Lower leg skin (tissue), 4 donors: ENCODE results near the gene PARP15. TPM values are rescaled to one million over a fixed set of nuclear protein-coding genes. Genes with fewer than 3 reads are reported as not detected.
A peak's percentile ranks its signal among the peaks of the same experiment; 100 is the strongest.
"Not testable (repeated sequence)": the region's sequence is repeated elsewhere in the genome, so short reads cannot be mapped to it uniquely, and the experiment has no call there.

Experiments used
- DNase-seq, 2 donors: peaks; one replicate each; pipeline ENCODE4 v3.0.0-alpha.2; 2019; ENCODE audit warnings: low spot score in 2 of 2
- H3K4me3 ChIP-seq: fragments of 200-600 bp; sonication (generic); 2 replicates; pipeline ENCODE4 v1.5.1; 2017; ENCODE audit warnings: mild to moderate bottlenecking, low read depth; ENCODE audit not compliant: poor library complexity, severe bottlenecking
- POLR2A ChIP-seq, 2 donors: fragments of 450-650 bp; IDR thresholded peaks; one replicate each; pipeline ENCODE4 v1.6.1; 2016 to 2017; ENCODE audit warnings: antibody characterized with exemption in 2 of 2, mild to moderate bottlenecking in 1 of 2, moderate library complexity in 1 of 2
- WGBS, 2 donors: methylation state at CpG; one replicate each; pipeline ENCODE4 v1.1.5; 2018; 5-methylcytosine and 5-hydroxymethylcytosine counted together
- intact Hi-C: fragments of 100-400 bp; cut with DNase I; formaldehyde crosslinking; loops from one replicate; pipeline ENCODE4 v1.15.0; 2023; ENCODE audit warnings: low total_unique reads
- total RNA-seq, 4 donors: library from RNA; depleted of rRNA; stranded (reverse); fragments of >200 nt; gene quantifications; one replicate each; pipeline ENCODE4 v1.1.0, GENCODE V29; 2016
- TF ChIP-seq, protein P1 (sequence below), 3 donors: fragments of 450-650 bp; IDR thresholded peaks; one replicate each; pipeline ENCODE4 v1.5.1; 2016; ENCODE audit warnings: antibody characterized with exemption in 3 of 3, mild to moderate bottlenecking in 3 of 3, moderate library complexity in 2 of 3

PARP15 gene
- total RNA-seq, 4 donors from 2014 or later = 0.29 to 0.71 (median 0.38) TPM; not detected in 1

DNA sequence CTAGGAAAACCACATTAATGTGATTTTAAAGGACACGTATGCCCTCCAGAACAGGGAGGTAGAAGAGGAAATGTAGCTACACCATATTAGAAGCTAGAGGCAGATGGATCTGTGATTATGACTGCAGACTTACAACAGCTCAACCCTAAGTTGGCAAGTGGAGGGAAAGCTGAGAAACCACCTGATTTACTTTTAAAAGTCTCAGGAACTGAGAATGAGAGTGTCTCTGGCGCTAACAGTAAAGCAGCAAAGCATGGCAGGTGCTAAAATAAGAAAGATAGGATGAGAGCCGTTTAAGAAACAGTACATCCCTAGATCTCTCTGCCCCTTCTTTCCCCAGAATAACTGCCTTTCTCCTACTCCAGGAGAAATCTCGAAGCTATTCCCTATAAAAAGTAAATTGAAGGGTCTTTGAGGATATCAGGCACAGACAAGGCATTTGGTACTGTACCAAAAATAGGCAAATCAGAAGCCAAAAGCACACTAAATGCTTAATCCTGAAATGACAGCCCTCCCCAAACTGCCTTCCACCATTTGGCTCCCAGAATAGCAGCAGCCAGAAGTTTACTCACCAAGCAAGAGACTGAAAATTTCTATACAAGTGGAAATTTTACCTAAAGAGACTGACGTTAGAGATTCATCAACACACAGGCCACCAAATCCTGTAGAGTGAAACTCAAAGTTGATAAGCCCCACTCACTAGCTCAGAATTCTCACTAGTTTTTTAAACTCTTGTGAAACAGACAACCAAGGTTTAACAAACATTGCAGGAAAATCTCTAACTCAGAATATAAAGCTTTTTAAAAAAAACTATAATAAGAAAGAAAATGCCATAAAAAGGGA lies 68.9 kb downstream of the PARP15 start:
- no peak for DNase-seq
- intact Hi-C loops = no loop called here
- 72 to 79% methylated on average over 5 of the region's 5 CpGs for WGBS, 2 donors
- no peak for TF ChIP-seq POLR2A (IDR thresholded peaks at IDR 0.05)
- TF ChIP-seq, protein P1, sequence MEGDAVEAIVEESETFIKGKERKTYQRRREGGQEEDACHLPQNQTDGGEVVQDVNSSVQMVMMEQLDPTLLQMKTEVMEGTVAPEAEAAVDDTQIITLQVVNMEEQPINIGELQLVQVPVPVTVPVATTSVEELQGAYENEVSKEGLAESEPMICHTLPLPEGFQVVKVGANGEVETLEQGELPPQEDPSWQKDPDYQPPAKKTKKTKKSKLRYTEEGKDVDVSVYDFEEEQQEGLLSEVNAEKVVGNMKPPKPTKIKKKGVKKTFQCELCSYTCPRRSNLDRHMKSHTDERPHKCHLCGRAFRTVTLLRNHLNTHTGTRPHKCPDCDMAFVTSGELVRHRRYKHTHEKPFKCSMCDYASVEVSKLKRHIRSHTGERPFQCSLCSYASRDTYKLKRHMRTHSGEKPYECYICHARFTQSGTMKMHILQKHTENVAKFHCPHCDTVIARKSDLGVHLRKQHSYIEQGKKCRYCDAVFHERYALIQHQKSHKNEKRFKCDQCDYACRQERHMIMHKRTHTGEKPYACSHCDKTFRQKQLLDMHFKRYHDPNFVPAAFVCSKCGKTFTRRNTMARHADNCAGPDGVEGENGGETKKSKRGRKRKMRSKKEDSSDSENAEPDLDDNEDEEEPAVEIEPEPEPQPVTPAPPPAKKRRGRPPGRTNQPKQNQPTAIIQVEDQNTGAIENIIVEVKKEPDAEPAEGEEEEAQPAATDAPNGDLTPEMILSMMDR (IDR thresholded peaks at IDR 0.05) = no peak
- no peak overlapping the region for H3K4me3 ChIP-seq

- H3K4me3 ChIP-seq, DNase-seq, intact Hi-C loops: not testable (repeated sequence)
- WGBS, 2 donors = 77 to 87% methylated on average over 11 of the region's 11 CpGs
- TF ChIP-seq, protein P1 (IDR thresholded peaks at IDR 0.05) = peak in 1 of 3 donors; percentile 47
Observed at GRCh38 chr3:122651233-122651907, 73.9 kb downstream of the PARP15 start.

GRCh38 chr3:122651962-122652361 lies 74.5 kb downstream of the PARP15 start:
- DNase-seq, intact Hi-C loops: not testable (repeated sequence)

GRCh38 chr3:122658336-122658735 lies 80.9 kb downstream of the PARP15 start:
- 76 to 92% methylated on average over 4 of the region's 4 CpGs for WGBS, 2 donors
- DNase-seq, intact Hi-C loops, H3K4me3 ChIP-seq: not testable (repeated sequence)

More at GRCh38 chr3:122651962-122652361, 74.5 kb downstream of the PARP15 start:
- not testable (repeated sequence) for H3K4me3 ChIP-seq
- WGBS, 2 donors = 77 to 82% methylated on average over 6 of the region's 6 CpGs

- H3K4me3 ChIP-seq = no peak overlapping the region
- 62 to 63% methylated on average over 14 of the region's 14 CpGs for WGBS, 2 donors
- intact Hi-C loops = no loop called here
- DNase-seq = no peak
- TF ChIP-seq POLR2A (IDR thresholded peaks at IDR 0.05) = no peak
- TF ChIP-seq, protein P1 (IDR thresholded peaks at IDR 0.05) = no peak
Observed at GRCh38 chr3:122660297-122660974, 83.0 kb downstream of the PARP15 start.

DNA sequence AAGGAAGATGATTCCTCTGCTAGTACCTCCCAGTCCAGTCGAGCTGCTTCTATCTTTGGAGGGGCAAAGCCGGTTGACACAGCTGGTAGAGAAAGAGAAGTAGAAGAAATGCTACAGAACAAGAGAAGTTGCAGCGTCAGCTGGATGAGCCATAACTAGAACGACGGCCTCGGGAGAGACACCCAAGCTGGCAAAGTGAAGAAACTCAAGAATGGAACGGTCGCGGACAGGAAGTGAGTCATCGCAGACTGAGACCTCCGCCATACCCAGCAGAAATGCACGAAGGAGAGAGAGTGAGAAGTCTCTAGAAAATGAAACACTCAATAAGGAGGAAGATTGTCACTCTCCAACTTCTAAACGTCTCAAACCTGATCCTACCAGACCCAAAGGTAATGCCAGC lies 84.2 kb downstream of the PARP15 start:
- DNase-seq = peak in 1 of 2 donors; percentile 30
- TF ChIP-seq, protein P1 (IDR thresholded peaks at IDR 0.05) = no peak
- TF ChIP-seq POLR2A (IDR thresholded peaks at IDR 0.05) = no peak
- intact Hi-C loops = no loop called here
- H3K4me3 ChIP-seq = no peak overlapping the region
- 78 to 84% methylated on average over 13 of the region's 13 CpGs for WGBS, 2 donors
